ENCODE data around the gene RGS3.

The RGS3 gene

DNA sequence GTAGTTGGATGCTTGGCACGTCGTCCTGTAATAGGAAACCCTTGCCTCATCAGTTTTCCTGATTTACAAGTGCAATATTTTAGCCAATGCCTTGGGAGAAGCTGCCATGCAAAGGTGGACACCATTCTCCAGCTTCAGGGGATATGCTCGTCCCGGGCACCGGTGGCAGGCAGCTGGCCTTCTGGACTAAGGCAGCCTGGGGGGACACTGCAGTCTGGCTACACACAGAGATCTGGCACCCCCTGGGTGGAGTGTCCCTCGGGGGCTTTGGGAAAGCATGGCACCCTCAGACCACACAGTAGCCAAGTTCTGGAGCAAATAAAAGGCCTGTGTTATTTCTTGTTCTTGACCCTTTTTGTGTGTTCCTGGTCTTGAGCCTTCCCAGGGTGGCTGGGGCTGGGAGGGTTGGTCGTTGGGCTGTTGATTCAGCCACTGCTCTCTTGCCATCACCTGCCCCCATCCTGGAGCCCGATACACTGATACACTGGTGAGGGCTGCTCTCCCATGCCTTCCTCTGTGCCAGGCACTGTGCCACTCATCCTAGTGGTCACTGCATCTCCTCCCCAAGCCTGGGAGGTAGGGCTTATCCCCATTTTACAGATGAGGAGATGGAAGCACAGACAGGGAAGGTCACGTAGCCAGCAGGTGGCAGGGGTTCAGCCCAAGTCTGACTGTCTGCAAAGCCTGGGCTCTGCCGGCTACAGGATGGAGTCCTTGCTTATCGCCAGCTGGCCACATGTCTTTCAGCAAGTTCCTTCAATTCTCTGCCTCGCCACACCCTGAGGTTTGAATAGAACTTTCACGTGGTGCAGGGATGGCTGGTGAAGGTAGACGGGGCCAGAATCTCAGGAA is 134.1 kb downstream of the RGS3 start:
- Histone ChIP-seq H3K4me1 (ENCODE audit: control insufficient read depth, insufficient read depth, low read length) (peaks cover 4% of the 10 kb centered on the region), H3K27ac (ENCODE audit: extremely low read depth, low read depth, low read length) (no peak overlapping the region), H3K4me3 (ENCODE audit: low read depth, low read length) (no peak overlapping the region), H3K36me3 (ENCODE audit: control insufficient read depth in 2 of 2, insufficient read depth in 1 of 2, low read length in 2 of 2) (peaks cover 0 to 11% of the 10 kb centered on the region in 2 experiments; a peak in 1 of 3 replicates), H3K9me3 (ENCODE audit: control insufficient read depth, insufficient read depth, low read depth, low read length) (no peaks in the 10 kb centered on the region)
- CTCF ChIA-PET = interaction anchor here (1.1 to 20.2 kb wide), 2 partner anchors 57 to 151 kb away, joined by 3 to 831 read pairs; no protein-coding TSS in a partner anchor
- POLR2A ChIA-PET = no interaction called here
- TF ChIP-seq ZNF23 (tag by site-specific recombination; IDR thresholded peaks at IDR 0.05; ENCODE audit: borderline replicate concordance) = no peak
- TF ChIP-seq ZBTB49 (tag by site-specific recombination; IDR thresholded peaks at IDR 0.05; ENCODE audit: low read depth) = no peak

DNA sequence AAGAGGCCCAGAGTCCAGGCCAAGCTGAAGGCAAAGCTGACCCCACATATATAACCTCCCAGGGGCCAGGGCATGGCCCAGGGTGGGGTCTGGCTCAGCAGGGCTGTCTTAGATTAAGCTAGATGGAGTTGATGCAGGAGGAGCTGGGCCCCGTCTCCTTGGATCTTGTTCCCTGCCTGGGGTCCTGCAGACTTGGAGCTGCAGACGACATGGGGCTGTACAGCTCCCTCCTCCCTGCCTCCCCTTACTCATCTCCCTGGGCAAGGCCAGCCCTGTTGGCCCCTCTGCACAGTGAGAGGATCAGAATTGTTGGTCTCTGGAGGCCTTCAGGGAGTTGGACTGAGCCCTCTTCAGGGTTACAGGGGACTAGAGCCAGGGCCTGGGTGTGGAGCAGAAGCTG is 134.9 kb downstream of the RGS3 start:
- H3K4me1 ChIP-seq (ENCODE audit: control insufficient read depth, insufficient read depth, low read length) = peaks cover 6% of the 10 kb centered on the region
- ChIA-PET CTCF (interaction anchor here (20.2 kb wide), 1 partner anchor 56 kb away, joined by 831 read pairs; no protein-coding TSS in a partner anchor), POLR2A (no interaction called here)
- no peaks in the 10 kb centered on the region for H3K9me3 ChIP-seq (ENCODE audit: control insufficient read depth, insufficient read depth, low read depth, low read length)
- no peak overlapping the region for H3K27ac ChIP-seq (ENCODE audit: extremely low read depth, low read depth, low read length)
- no peak overlapping the region for H3K4me3 ChIP-seq (ENCODE audit: low read depth, low read length)
- H3K36me3 ChIP-seq (ENCODE audit: control insufficient read depth in 2 of 2, insufficient read depth in 1 of 2, low read length in 2 of 2) = peaks cover 0 to 11% of the 10 kb centered on the region in 2 experiments; a peak in 1 of 3 replicates
- TF ChIP-seq ZNF704 (tag by site-specific recombination; IDR thresholded peaks at IDR 0.05) (no peak), KLF7 (tag by site-specific recombination; IDR thresholded peaks at IDR 0.05; ENCODE audit: borderline replicate concordance) (no peak), ZNF26 (tag by site-specific recombination; IDR thresholded peaks at IDR 0.05) (no peak), ZNF692 (tag by site-specific recombination; IDR thresholded peaks at IDR 0.05) (no peak), ZNF148 (tag by site-specific recombination; IDR thresholded peaks at IDR 0.05; ENCODE audit: borderline replicate concordance) (no peak), ZNF16 (tag by site-specific recombination; IDR thresholded peaks at IDR 0.05; ENCODE audit: low read depth) (no peak), ZNF785 (tag by site-specific recombination; IDR thresholded peaks at IDR 0.05) (no peak), ZFP37 (tag by site-specific recombination; IDR thresholded peaks at IDR 0.05) (no peak), ZNF629 (tag by site-specific recombination; IDR thresholded peaks at IDR 0.05) (no peak), ZFP69B (tag by site-specific recombination; IDR thresholded peaks at IDR 0.05) (no peak), ZNF404 (tag by site-specific recombination; IDR thresholded peaks at IDR 0.05) (no peak), ZNF610 (tag by site-specific recombination; IDR thresholded peaks at IDR 0.05; ENCODE audit: borderline replicate concordance) (no peak), ZNF155 (tag by site-specific recombination; IDR thresholded peaks at IDR 0.05) (no peak), ZBTB6 (tag by site-specific recombination; IDR thresholded peaks at IDR 0.05) (no peak)

Data from HEK293 (cell line).